Measurements from ENCODE around the gene ALCAM.
"Not testable (repeated sequence)": the region's sequence is repeated elsewhere in the genome, so short reads cannot be mapped to it uniquely, and the experiment has no call there.

Gene ALCAM

GRCh38 chr3:105389759-105390158, 23.1 kb downstream of the ALCAM start:
- DNase-seq (ENCODE audit: low spot score): not testable (repeated sequence)

GRCh38 chr3:105392598-105392997, 25.9 kb downstream of the ALCAM start:
- not testable (repeated sequence) for DNase-seq (ENCODE audit: low spot score)

- no peak for DNase-seq (ENCODE audit: low spot score)
These were observed 27.5 kb downstream of the ALCAM start for GRCh38 chr3:105394177-105394576.

GRCh38 chr3:105397974-105398373, 31.3 kb downstream of the ALCAM start:
- no peak for DNase-seq (ENCODE audit: low spot score)

- no peak for DNase-seq (ENCODE audit: low spot score)
These were observed 31.7 kb downstream of the ALCAM start for GRCh38 chr3:105398437-105398836.

- no peak for DNase-seq (ENCODE audit: low spot score)
These were observed 32.4 kb downstream of the ALCAM start for GRCh38 chr3:105399062-105399461.

- DNase-seq (ENCODE audit: low spot score): no peak
These were observed 32.9 kb downstream of the ALCAM start for GRCh38 chr3:105399611-105400010.

- DNase-seq (ENCODE audit: low spot score): no peak
These were observed 34.5 kb downstream of the ALCAM start for GRCh38 chr3:105401254-105401653.

- DNase-seq (ENCODE audit: low spot score): no peak
These were observed 35.0 kb downstream of the ALCAM start for GRCh38 chr3:105401691-105402149.

GRCh38 chr3:105402287-105402801, 35.6 kb downstream of the ALCAM start:
- no peak for DNase-seq (ENCODE audit: low spot score)

GRCh38 chr3:105403034-105403433, 36.3 kb downstream of the ALCAM start:
- not testable (repeated sequence) for DNase-seq (ENCODE audit: low spot score)

- DNase-seq (ENCODE audit: low spot score): no peak
These were observed 39.6 kb downstream of the ALCAM start for GRCh38 chr3:105406268-105406667.

GRCh38 chr3:105409364-105409763, 42.7 kb downstream of the ALCAM start:
- no peak for DNase-seq (ENCODE audit: low spot score)

- DNase-seq (ENCODE audit: low spot score): no peak
These were observed 46.7 kb downstream of the ALCAM start for GRCh38 chr3:105413343-105413887.

GRCh38 chr3:105414841-105415240, 48.1 kb downstream of the ALCAM start:
- DNase-seq (ENCODE audit: low spot score): no peak

- no peak for DNase-seq (ENCODE audit: low spot score)
These were observed 49.2 kb downstream of the ALCAM start for GRCh38 chr3:105415951-105416350.

- DNase-seq (ENCODE audit: low spot score): no peak
These were observed 51.0 kb downstream of the ALCAM start for GRCh38 chr3:105417525-105418289.

- no peak for DNase-seq (ENCODE audit: low spot score)
These were observed 55.9 kb downstream of the ALCAM start for GRCh38 chr3:105422645-105423044.

- no peak for DNase-seq (ENCODE audit: low spot score)
These were observed 56.7 kb downstream of the ALCAM start for GRCh38 chr3:105423397-105423796.

GRCh38 chr3:105424412-105425152, 57.9 kb downstream of the ALCAM start:
- no peak for DNase-seq (ENCODE audit: low spot score)

GRCh38 chr3:105425153-105425502, 58.4 kb downstream of the ALCAM start:
- no peak for DNase-seq (ENCODE audit: low spot score)

- DNase-seq (ENCODE audit: low spot score): no peak
These were observed 60.6 kb downstream of the ALCAM start for GRCh38 chr3:105427332-105427731.
